OCI-LY1 (cell line): ENCODE data around the gene ELOVL1.
A peak's percentile ranks its signal among the peaks of the same experiment; 100 is the strongest.

ENCODE experiments used
- H2AFZ ChIP-seq: fragments of 200-600 bp; sonication (generic), shearing (Covaris generic); 2 replicates; pipeline ENCODE4 v1.6.0; 2014; ENCODE audit warnings: antibody characterized with exemption, mild to moderate bottlenecking, low read length
- H3F3A ChIP-seq: fragments of 200-600 bp; sonication (generic), shearing (Covaris generic); 2 replicates; pipeline ENCODE4 v1.6.0; 2014; ENCODE audit warnings: mild to moderate bottlenecking, antibody characterized with exemption, low read length, moderate library complexity; ENCODE audit not compliant: insufficient read depth
- H3K27ac ChIP-seq: fragments of 200-600 bp; sonication (generic); 2 replicates; pipeline ENCODE4 v1.5.1; 2014; ENCODE audit warnings: low read length, mixed run types, mild to moderate bottlenecking, low read depth; ENCODE audit not compliant: poor library complexity, severe bottlenecking
- H3K27me3 ChIP-seq: fragments of 200-600 bp; sonication (generic); 2 replicates; pipeline ENCODE4 v1.6.0; 2014; ENCODE audit warnings: antibody characterized with exemption, mild to moderate bottlenecking, low read length, moderate library complexity; ENCODE audit not compliant: insufficient read depth
- H3K36me3 ChIP-seq: fragments of 200-600 bp; sonication (generic); 2 replicates; pipeline ENCODE4 v1.6.1; 2014; ENCODE audit warnings: mild to moderate bottlenecking, antibody characterized with exemption, low read length, moderate library complexity, mixed read lengths; ENCODE audit not compliant: insufficient read depth
- H3K4me1 ChIP-seq: fragments of 200-600 bp; sonication (generic); 2 replicates; pipeline ENCODE4 v1.5.1; 2014; ENCODE audit warnings: mild to moderate bottlenecking, low read length, moderate library complexity; ENCODE audit not compliant: insufficient read depth, severe bottlenecking
- H3K4me2 ChIP-seq: fragments of 200-600 bp; sonication (generic), shearing (Covaris generic); 2 replicates; pipeline ENCODE4 v1.6.1; 2014; ENCODE audit warnings: low read length
- H3K4me3 ChIP-seq: fragments of 200-600 bp; sonication (generic); 2 replicates; pipeline ENCODE4 v1.5.1; 2014; ENCODE audit warnings: low read length, low read depth, mild to moderate bottlenecking, mixed read lengths; ENCODE audit not compliant: poor library complexity, severe bottlenecking
- H3K79me2 ChIP-seq: fragments of 200-600 bp; shearing (Covaris generic); 2 replicates; pipeline ENCODE4 v1.6.1; 2016; ENCODE audit warnings: mixed run types, low read length, mixed read lengths; ENCODE audit not compliant: insufficient read depth
- H3K9ac ChIP-seq: fragments of 200-600 bp; sonication (generic), shearing (Covaris generic); 2 replicates; pipeline ENCODE4 v1.6.1; 2014; ENCODE audit warnings: mild to moderate bottlenecking, low read length, mixed read lengths
- H3K9me2 ChIP-seq: fragments of 200-600 bp; sonication (generic), shearing (Covaris generic); 2 replicates; pipeline ENCODE4 v1.6.1; 2014; ENCODE audit warnings: low read depth, mild to moderate bottlenecking, low read length, mixed read lengths
- H3K9me3 ChIP-seq: fragments of 200-600 bp; shearing (Covaris generic); 2 replicates; pipeline ENCODE4 v1.6.1; 2014; ENCODE audit warnings: low read length, mixed read lengths
- H4K20me1 ChIP-seq: fragments of 200-600 bp; sonication (generic), shearing (Covaris generic); 2 replicates; pipeline ENCODE4 v1.6.0; 2016; ENCODE audit warnings: mild to moderate bottlenecking, low read length; ENCODE audit not compliant: insufficient read depth
- EZH2 ChIP-seq: fragments of 200-600 bp; sonication (generic), shearing (Covaris generic); IDR thresholded peaks from 2 replicates; pipeline ENCODE4 v1.8.0; 2017; ENCODE audit warnings: borderline replicate concordance, mixed run types, mild to moderate bottlenecking, antibody characterized with exemption, low read length, moderate library complexity, mixed read lengths
- TF ChIP-seq, protein P1 (sequence below): fragments of 200-600 bp; sonication (generic), shearing (Covaris generic); IDR thresholded peaks from 2 replicates; pipeline ENCODE4 v1.5.1; 2017; ENCODE audit warnings: mild to moderate bottlenecking, antibody characterized with exemption, low read length, moderate library complexity, mixed read lengths

Gene ELOVL1

GRCh38 chr1:43359696-43360095 lies 8.1 kb downstream of the ELOVL1 start:
- peak overlapping the region; percentile 84 for H3K4me3 ChIP-seq
- H3K9ac ChIP-seq, result peak overlapping the region; percentile 90
- H3K27me3 ChIP-seq, result no peaks in the 10 kb centered on the region
- H2AFZ ChIP-seq, result no peak overlapping the region
- peaks cover 4% of the 10 kb centered on the region; the same call in 1 of the 2 replicates for H3F3A ChIP-seq
- peaks cover 57% of the 10 kb centered on the region for H3K36me3 ChIP-seq
- peaks cover 31% of the 10 kb centered on the region for H3K4me1 ChIP-seq
- H3K27ac ChIP-seq, result peak overlapping the region; percentile 71
- TF ChIP-seq, protein P1, sequence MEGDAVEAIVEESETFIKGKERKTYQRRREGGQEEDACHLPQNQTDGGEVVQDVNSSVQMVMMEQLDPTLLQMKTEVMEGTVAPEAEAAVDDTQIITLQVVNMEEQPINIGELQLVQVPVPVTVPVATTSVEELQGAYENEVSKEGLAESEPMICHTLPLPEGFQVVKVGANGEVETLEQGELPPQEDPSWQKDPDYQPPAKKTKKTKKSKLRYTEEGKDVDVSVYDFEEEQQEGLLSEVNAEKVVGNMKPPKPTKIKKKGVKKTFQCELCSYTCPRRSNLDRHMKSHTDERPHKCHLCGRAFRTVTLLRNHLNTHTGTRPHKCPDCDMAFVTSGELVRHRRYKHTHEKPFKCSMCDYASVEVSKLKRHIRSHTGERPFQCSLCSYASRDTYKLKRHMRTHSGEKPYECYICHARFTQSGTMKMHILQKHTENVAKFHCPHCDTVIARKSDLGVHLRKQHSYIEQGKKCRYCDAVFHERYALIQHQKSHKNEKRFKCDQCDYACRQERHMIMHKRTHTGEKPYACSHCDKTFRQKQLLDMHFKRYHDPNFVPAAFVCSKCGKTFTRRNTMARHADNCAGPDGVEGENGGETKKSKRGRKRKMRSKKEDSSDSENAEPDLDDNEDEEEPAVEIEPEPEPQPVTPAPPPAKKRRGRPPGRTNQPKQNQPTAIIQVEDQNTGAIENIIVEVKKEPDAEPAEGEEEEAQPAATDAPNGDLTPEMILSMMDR, result no peak
- no peak for TF ChIP-seq EZH2
- peak overlapping the region; percentile 91 for H3K4me2 ChIP-seq
- no peaks in the 10 kb centered on the region for H4K20me1 ChIP-seq
- no peaks in the 10 kb centered on the region for H3K9me3 ChIP-seq
- H3K9me2 ChIP-seq, result no peaks in the 10 kb centered on the region
- H3K79me2 ChIP-seq, result peaks cover 9% of the 10 kb centered on the region

- no peaks in the 10 kb centered on the region for H3K9me3 ChIP-seq
- no peaks in the 10 kb centered on the region for H4K20me1 ChIP-seq
- H3K27me3 ChIP-seq, result no peaks in the 10 kb centered on the region
- H3K27ac ChIP-seq, result peak within 1 kb of the TSS; percentile 71
- no peaks in the 10 kb centered on the region for H3K9me2 ChIP-seq
- peaks cover 31% of the 10 kb centered on the region for H3K4me1 ChIP-seq
- TF ChIP-seq EZH2, result no peak
- TF ChIP-seq, protein P1, result no peak
- H3K9ac ChIP-seq, result peak within 1 kb of the TSS; percentile 90
- H3K4me2 ChIP-seq, result peak within 1 kb of the TSS; percentile 91
- peaks cover 4% of the 10 kb centered on the region; the same call in 1 of the 2 replicates for H3F3A ChIP-seq
- no peak within 1 kb of the TSS for H2AFZ ChIP-seq
- H3K79me2 ChIP-seq, result peaks cover 9% of the 10 kb centered on the region
- H3K4me3 ChIP-seq, result peak within 1 kb of the TSS; percentile 84
- peaks cover 51% of the 10 kb centered on the region for H3K36me3 ChIP-seq
Observed at GRCh38 chr1:43358746-43359693, 8.8 kb downstream of the ELOVL1 start, which contains the start of gene CDC20. TSS of gene CDC20 (plus strand) at chr1:43358981. CDS start at chr1:43359216, 235 bp downstream.

DNA sequence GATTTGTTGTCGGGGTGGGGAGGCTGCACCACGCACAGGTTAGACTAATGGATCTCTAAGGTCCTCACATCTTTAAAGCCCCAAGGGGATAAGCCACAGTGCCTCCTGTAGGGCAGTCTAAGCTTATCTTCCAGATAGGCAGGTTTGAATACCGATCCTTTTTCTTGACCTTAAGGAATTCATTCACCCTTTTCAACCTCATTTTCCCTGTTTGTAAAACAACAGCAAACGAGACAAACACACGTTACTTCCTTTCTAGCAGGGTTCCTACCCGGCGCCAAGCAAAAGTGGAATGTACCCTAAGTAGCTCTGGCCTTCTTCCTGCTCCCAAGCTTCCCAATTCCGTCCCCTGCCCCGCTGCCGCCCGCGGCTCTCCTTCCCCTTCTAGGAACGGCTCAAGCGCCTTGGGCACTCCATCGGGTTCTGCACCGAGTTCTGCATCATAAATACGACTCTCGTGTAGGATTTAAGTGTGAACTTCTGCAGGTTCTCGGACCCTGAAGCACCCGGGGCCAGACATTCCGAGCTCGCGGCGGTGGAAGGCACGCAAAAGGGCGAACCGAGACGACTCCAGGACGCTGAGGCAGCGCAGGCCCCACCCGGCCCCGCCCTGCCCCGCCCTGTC lies 9.6 kb downstream of the ELOVL1 start:
- Histone ChIP-seq H3K36me3 (peaks cover 43% of the 10 kb centered on the region), H3K9me2 (no peaks in the 10 kb centered on the region), H3K9me3 (no peaks in the 10 kb centered on the region), H4K20me1 (no peaks in the 10 kb centered on the region), H3F3A (peaks cover 4% of the 10 kb centered on the region; the same call in 1 of the 2 replicates), H3K27ac (peak overlapping the region; percentile 31), H3K27me3 (no peaks in the 10 kb centered on the region), H3K79me2 (peaks cover 9% of the 10 kb centered on the region), H3K4me1 (peaks cover 31% of the 10 kb centered on the region), H2AFZ (no peak overlapping the region), H3K4me3 (peak overlapping the region; percentile 84), H3K9ac (peak overlapping the region; percentile 88), H3K4me2 (peak overlapping the region; percentile 85)
- TF ChIP-seq, protein P1, result peak; percentile 37; the same call in 1 of the 2 replicates
- no peak for TF ChIP-seq EZH2
